NCI-H69 (cell line): ENCODE results near the gene KLHL3.
A peak's percentile ranks its signal among the peaks of the same experiment; 100 is the strongest.
"Not testable (repeated sequence)": the region's sequence is repeated elsewhere in the genome, so short reads cannot be mapped to it uniquely, and the experiment has no call there.

Experiments
- DNase-seq: peaks from one replicate; lab custom pipeline; 2025; lab: John Stamatoyannopoulos, UW

KLHL3 gene

DNA sequence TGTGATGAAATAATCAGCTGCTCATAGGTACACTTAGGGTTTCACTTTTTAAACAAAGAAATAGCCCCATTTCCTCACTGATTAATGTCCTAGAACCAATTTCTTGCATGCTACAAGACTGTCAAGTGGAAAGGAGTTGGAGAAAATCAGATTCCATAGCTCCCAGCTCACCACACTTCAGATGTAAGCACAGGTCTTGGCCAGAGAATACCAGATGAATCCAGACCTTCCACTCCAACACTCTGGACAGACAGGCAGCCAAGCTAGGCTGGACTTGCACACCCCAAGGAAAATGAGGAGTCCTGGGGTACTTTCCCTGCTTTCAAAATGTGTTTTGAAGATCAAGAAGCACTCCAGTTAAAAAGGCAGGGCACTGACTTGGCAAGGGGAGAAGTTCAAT lies 68.5 kb downstream of the KLHL3 start:
- no peak for DNase-seq

DNA sequence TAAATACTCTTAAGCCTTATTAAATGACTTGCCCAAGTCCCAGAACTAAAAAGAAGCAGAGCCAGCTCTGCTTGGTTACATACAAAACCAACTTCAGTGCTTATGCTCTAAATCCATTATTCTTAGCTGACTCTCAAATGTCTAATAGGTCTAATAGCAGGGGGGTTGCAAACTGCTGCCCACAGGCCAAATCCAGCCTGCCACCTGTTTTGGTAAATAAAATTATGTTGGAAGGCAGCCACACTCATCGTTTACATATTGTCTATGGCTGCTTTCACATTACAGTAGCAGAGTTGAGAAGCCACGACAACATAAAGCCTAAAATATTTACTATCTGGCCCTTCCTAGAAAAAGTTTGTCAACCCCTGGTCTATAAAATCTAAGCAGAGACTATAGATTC lies 69.0 kb downstream of the KLHL3 start:
- peak; percentile 54 for DNase-seq

DNA sequence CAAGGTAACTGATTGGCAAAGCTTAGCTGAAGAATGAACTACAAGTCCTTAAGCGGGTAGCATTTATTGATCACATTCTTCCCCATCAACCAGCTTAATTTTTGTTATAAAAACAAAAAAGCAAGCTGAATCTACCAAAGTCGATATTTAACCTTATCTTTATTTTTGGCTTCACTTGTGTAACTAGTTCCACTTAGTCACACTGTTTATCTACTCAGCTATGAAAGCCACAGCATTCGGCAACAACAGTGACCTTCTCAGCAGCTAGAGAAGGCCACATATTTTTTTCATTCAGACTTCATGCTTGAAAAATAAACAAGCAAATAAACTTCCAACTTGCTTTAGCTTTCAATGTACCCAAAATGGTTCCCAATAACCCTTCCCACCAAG lies 69.4 kb downstream of the KLHL3 start:
- DNase-seq = no peak

DNA sequence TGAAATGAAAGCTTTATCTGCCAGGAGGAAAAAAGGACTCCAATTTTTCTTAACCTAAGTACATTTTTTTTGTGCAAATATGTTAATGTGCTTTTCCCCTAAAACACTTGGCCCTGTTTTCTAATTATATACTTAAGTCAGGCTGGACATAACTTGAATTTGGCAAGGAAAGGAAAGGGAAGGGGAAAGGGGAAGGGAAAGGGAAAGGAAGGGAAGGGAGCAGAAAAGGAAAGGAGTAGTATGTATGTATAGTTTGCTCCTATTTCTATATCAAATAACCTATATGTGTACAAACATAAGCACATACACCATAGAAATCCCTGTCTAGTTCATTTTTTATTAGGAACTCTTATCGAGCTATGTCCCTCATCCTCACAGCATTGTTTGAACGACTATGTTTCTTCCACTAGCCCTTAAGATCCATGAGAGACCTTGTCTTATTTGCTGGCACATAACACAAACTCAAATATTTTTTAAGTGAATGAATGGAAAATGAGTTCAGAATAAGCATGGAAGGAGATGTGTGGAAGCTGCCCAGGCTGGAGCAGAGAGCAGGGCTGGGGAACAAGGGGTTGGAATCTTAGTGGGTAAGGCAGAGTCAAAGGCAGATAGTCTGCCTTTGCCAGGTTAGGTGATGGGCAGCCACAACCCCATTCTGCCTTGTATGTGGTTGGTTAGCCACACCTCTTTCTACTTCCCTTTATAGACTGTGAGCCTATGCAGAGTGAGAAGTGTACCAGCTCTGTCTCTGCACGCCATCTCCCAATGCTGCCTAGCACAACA lies 70.0 kb downstream of the KLHL3 start:
- DNase-seq = peak; percentile 37

DNA sequence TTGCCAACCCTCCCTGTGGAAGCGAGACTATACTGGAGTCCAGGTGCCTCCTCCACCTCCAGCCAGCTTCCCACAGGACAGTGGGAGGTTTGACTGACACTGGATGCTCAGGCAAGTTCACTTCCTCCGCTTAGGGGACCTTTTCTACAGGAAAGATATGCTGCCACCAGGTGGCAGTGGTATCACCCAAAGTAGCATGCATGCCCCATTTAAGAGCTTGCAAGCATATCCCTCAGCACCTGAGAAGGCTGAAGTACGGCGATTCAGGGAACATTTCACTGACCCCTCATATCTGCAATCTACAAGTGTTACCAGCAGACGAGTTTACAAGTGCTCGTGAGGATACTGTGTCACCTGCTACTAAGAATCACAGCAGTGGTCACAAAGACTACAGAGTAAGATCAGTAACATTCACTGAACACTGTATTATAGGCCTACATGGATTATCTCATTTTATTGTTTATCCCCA lies 75.5 kb downstream of the KLHL3 start:
- peak; percentile 88 for DNase-seq

DNA sequence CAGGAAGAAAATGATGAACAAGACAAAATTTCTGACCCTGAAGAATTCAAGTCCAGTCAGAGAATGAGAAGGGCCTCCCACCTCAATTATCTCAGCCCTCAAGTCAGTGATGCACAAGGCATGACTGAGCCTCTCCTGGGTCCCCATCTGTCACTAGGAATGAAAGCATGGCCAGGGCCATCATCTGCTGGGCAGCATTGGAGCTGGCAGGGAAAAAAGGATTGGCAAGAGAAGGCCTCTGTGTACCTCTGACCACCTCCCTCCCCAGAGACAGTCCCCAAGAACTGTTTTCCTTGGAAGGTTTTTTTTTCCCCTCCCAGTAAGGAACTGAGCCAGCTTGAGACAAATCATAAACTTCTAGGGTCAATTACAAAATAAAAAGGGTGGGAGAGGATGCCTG lies 76.7 kb downstream of the KLHL3 start:
- DNase-seq = no peak

DNA sequence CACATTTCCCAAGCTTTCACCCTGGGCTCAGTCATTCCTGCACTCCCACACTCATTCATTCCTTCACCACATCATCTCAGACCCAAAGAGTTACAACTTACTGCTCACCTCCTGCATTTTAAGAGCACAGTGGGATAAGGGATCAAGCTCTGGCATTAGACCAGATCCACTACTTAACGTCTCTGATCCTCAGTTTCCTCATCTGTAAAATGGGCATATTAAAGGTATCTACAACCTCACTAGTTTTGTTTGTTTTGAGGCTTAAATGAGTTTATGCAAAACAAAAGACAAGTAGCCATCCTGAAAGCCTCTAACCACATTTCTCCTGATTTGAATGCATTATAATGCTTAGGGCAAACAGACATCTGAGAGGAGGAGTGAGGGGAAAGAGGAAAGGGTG lies 77.6 kb downstream of the KLHL3 start:
- DNase-seq = no peak

DNA sequence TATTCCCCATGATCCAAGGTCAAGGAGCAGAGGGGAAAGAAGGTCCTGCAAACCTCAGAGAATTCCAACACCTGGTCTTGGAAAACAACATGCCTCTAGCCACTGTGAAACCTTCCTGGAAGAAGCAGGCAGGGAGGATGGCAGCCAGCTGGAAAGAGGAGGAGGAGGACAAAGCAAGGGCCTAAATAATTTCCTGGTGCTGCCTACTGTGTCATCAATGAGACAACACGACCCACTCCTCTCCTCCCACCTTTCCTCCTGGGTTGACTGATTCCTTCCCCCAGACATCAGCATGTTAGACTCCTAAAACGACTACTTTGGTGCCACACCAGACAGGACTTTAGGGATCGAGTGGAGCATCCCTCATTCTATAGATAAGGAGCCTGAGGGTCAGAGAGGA lies 78.8 kb downstream of the KLHL3 start:
- DNase-seq = no peak

DNA sequence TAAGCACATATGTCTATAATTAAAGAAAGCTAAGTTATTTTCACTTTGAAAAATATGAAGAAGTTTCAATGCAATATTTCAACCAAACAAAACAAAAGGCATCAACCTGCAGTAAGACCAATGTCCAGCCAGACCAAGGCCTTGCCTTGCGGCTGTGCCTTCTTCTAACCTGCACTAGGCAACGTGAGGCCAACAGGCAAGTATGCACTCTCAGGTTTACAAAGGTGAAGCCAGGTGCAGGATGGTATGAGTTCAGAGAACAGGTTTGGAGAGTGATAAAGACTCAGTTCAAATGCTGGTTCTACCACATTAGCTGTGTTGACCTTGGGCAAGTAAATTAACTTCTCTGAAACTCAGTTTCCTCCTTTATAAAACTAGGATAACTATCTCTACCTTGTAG lies 79.3 kb downstream of the KLHL3 start:
- no peak for DNase-seq

DNA sequence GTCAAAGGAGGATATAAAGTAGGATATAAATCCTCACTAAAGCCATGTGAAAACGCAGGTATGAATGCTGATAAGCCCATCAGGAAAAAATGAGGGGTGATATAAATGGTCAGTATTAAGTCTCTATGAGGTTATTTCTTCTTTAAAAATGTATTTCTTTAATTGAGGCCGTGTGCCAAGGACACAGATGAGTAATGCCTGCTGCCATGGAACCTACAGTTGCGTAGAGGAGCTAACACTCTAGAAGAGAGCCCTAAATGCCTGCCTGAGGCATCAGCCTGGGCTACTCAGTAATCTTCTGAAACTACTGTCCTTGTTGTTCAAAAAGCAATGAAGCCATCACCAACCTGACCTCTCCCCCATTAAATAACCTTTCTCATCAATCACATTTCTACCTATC lies 84.9 kb downstream of the KLHL3 start:
- DNase-seq = no peak

DNA sequence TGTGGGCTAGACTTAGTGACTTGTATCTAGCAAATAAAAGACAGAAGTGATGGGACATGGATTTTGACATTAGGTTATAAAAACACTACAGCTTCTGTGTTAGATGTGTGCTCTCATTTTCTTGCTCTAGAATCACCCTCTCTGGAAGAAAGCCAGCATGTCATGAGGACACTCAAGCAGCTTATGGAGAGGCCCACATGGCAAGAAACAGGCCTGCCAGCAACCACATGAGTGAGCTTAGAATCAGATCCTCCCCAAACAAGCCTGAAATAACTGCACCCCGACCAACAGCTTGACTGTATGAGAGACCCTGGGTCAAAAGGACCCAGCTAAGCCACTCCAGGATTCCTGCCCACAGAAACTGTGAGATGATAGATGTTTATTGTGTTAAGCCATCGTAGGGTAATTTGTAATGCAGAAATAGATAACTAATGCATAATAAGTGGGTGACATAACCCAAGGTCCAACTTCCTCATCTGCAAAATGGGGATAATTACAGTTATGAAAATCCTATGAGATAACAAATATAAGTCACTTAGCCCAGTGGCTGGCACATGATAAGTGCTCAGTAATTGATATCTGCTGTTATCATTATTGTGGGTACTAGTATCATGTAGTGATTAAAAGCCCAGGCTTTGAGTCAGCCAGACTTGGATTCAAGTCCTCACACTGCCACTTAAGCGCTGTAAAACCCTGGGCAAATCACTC lies 86.5 kb downstream of the KLHL3 start:
- DNase-seq = no peak

DNA sequence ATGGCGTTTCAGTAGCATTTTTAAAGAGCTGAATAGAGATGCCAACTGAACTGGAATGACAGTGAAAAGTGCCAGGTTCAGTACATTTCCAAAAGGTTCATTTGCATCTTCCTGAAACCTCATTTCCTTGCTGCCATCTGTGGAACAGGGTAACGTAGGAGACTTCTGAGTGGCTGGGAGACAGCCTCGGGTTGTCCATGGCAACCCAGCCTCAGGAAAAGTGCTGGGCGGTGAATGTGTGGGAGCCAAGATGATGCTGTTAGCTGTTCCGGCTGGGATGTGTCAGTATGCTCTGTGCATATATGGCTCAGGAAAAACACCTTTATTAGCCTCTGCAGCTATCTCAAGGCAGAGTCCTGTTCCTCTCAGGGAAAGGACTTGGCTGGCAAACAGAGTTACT lies 87.5 kb downstream of the KLHL3 start:
- no peak for DNase-seq

DNA sequence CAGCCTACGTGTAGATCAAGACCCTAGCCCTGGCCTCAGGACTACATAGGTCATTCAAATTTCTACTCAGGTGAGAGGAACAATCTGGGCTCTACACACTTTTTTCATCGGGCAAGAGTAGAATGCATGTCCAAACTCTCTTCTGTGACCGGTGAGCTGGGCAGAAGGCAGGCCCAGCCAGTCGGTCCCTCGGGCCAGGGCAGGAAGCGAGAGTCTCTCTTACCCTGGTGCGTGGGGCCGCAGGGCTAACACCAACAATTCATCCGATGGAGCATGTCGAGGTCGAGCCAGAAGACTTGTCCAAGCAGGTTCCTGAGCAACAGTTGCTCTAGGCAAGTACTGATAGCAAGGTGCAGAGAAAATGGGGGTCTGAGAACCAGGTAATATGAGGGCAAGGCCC lies 88.5 kb downstream of the KLHL3 start:
- DNase-seq = no peak

DNA sequence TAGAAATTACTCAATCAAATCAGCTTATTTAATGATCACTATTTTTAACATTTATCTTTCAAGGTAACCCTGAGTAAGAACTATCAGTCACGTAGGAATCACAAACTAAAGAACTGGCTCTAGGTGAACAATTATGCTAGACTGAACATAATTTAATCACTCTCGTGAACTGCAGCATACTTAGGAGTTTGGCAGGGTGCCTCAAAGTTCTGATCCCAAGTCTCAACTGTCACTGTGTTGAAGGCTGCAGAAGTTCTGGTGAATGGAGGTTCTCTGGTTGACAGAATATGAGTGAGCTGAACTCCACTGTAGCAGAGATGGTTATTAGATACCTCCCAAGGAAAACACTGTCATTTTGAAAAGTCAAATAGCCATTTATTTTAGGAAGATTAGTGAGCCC lies 89.1 kb downstream of the KLHL3 start:
- no peak for DNase-seq

DNA sequence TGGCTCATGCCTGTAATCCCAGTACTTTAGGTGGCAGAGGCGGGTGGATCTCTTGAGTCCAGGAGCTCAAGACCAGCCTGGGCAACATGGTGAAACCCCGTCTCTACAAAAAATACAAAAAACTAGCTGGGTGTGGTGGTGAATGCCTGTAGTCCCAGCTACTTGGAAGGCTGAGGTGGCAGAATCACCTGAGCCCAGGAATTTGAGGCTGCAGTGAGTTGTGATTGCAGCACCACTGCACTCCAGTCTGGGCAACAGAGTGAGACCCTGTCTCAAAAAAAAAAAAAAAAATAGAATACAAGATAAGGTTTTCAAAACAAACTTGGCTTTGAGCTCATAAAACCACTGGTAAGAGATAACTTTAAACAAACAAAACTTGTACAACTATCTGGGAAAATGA lies 92.8 kb downstream of the KLHL3 start:
- DNase-seq = not testable (repeated sequence)

DNA sequence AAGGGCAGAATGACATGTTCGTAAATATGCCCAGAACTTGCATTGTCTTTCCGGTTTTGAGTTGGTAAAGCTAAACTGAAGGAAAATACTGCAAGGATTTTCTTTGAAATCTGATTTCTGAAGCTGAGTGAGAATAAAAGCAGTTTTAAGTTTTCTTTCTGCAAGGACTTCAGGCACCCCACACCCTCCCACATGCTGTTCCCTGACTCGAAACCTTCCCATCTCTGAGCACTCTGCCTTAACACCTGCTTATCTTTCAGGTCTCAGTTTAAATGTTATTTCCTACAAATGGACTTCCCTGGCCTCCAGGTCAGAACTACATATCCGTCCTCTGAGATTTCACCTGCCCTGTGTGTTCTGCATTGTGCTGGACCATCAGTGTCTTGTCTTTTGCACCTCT lies 93.8 kb downstream of the KLHL3 start:
- no peak for DNase-seq

DNA sequence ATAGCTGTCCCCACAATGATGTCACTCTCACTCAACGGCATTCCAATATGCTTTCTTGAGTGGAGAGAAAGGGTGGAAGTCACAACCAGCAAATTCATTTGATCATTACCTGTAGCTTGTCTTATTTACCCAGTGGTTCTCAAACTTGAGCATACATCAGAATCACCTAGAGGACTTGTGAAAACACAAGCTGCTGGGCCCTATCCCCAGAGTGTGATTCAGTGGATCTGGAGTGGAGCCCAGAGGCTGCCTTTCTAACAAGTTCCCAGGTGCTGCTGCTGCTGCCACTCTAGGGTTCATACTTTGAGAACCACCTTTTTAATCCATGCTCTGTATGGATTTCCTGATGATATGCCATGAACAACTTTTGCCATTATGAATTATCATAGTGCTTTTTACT lies 94.7 kb downstream of the KLHL3 start:
- no peak for DNase-seq

DNA sequence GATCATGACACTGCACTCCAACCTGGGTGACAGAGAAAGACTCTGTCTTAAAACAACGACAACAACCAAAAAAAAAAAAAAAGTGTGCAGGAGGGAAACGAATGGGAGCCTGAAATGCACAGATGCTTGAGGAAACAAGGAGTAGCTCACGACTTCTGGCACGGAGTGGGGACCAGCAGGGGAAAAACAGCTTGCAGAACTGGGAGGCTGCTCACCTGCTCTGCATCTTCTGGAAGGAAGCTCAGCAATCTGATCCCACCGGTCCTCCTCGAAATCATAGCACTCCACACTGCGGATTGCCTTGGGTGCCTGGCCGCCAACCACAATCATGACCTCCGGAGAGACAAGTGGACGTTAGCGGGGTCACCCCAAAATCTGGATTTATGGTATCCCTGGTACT lies 96.2 kb downstream of the KLHL3 start:
- no peak for DNase-seq

DNA sequence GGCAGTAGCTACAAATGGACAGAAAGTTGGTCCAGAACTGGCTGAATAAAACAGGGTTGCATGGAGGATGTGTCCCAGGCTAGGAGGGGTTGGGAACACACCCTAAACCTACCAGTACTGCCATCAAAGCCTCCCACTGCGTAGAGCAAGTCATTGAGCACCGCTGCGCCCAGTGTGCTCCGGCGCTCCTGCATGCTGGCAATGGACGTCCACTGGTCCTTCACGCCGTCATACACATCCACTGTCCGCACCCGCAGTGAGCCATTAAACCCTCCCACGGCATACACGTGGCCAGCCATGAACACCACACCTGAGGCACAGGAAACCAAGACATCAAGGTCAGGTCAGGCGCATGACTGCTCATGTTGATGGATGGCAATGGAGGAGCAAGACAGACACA lies 97.0 kb downstream of the KLHL3 start:
- DNase-seq = no peak

DNA sequence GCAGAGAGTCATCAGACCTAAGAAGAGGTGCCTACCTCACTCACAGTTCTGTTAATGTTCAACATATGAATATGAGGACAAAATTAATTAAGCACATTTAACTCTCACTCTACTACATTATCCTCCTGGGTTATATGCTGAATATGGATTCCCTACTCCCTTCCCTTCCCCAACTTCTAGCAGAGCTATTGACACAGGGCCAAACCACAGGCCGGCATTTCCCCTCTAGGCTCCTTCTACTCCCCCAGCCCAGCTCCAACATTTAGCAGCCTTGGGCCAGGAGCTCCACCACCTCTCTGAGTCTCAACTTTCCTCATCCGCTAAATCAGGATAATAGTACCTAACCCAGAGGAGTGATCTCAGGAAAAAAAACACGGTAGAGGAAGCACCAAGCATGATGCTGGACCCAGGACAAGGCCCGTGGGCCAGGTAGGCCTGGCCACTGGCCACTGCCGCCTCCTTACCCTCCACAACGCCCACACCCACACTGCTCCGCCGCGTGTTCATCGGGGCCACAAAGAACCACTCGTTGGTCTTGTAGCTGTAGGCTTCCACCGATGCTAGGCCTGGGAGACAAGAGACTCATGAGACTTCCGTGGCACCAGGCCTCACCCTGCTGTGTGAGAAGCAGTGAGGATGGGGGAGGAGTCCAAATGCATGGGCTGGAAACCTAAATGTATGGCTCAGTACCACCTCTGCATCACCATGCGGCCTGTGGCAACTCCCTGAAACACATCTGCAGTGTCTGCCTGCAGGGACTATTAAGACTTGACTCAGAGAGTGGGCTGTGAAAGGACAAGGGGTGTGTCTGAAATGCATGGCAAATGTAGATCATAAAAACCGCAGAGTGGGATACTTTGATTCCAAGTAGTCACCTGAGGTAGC lies 98.8 kb downstream of the KLHL3 start:
- no peak for DNase-seq

DNA sequence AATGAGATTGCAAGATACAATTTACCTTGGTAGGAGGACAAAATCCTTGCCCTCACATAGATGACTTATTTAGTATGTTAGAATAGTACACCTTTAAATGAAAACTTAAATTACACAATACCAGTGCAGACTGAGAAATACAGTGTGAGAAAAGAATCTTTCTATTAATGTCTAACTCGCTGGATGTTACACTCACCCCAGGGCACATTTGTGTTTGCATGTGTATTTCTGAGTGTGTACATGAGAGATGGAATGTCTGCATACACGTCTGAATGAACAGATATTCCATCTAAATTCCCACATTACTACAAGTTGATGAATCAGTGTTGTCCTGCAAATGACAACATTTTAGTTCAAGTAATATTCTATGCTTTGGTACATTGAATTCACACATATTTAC lies 99.8 kb downstream of the KLHL3 start:
- no peak for DNase-seq

DNA sequence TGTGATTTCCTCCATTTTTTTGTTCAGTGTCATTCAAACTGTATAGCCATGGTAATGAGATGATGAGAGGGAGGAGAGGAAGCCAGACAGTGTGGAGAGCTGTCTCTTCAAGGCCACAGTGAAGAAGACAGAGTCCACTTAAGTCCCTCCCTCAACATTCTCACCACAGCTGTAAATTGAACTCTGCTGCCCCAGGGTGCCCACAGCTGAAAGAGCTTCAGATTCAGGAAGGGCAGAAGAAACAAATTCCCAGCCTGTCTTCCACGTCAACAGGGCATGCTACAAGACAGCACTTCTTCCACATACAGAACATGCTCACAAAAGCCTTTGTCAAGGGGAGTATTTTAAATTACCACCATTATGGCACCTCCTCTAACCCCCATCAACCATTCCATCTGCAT lies 100.4 kb downstream of the KLHL3 start:
- no peak for DNase-seq

DNA sequence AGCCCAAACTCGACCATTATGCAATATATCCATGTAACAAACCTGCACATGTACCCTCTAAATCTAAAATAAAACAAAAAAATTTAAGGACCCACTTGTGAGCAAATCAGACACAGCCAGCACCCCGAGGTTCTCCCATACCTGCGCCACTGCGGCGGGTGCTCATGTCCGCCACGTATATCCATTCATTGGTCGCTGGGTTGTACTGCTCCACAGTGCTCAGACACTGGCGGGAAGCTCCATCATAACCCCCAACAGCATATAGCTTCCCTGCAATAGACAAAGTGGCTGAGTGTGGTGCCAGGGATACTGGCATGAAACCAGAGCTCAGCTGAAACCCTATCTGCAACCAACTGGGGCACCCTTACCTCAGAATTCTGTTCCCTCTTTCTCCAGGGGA lies 102.0 kb downstream of the KLHL3 start:
- DNase-seq = no peak
